Activated naive CD4-positive, alpha-beta T cell (primary cell): ENCODE results near the gene ZNF865.

ENCODE experiments used
- DNase-seq, 4 experiments: peaks; one replicate each; lab custom pipeline; 2025; lab: John Stamatoyannopoulos, UW

Gene ZNF865

DNA sequence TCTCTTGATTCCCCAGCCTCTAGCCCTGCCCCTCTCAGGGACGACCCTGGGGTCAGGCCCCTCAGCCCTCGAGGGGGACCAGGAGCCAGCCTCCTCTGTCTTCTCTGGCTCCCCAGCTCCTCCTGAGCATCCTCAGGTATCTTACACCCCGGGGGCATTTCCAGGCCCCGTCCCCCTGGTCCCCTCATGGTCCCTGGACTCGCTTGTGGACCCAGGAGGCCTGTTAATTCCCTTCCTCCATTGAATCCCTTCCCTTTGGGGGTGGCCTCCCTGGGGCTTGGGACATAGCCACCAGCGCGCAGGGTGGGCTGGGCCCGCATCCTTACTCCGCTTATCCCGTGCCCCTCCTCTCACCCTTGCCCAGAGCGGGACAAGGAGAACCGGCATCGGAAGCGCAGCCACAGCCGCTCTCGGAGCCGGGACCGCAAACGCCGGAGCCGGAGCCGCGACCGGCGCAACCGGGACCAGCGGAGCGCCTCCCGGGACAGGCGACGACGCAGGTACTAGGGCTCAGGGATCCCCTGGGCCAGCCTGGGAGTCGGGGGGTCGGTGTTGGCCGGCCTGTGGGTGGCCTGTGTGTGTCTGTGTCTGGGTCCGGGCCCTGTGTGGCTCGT lies 53.5 kb downstream of the ZNF865 start:
- DNase-seq, result no peak

DNA sequence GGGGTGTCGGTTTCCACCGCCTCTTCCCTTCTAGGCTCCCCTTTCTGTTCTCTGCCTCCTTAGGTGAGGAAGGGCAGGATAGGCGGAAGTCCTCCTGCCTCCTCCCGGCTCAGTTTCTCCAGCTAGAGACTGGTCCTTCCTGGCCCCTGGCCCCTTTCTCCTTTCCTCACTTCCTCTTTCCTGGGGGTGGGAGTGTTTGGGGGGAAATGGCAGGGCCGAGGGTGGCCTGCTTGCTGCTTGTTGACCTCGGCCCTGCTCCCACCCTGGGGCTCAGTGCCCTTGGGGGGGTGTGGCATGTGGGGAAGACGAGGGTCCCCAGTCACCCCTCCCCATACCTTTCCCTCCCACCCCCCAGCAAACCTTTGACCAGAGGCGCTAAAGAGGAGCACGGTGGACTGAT lies 54.4 kb downstream of the ZNF865 start:
- DNase-seq, result no peak

DNA sequence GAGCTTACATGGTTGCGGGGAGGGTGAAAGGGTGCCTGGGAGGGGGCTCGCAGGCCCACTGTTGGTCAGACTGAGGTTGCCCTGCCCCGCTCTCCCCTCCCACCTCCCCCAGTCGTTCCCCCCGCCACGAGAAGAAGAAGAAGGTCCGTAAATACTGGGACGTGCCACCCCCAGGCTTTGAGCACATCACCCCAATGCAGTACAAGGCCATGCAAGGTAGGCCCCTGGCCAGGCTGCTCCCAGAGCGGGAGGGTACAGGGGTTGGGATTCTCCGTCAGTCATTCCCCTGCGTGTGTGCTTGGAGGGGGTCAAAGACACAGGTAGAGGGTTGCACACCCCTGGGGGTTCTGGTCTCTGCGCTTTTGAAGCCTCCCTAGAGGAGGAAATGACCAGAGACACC lies 55.0 kb downstream of the ZNF865 start:
- no peak for DNase-seq

DNA sequence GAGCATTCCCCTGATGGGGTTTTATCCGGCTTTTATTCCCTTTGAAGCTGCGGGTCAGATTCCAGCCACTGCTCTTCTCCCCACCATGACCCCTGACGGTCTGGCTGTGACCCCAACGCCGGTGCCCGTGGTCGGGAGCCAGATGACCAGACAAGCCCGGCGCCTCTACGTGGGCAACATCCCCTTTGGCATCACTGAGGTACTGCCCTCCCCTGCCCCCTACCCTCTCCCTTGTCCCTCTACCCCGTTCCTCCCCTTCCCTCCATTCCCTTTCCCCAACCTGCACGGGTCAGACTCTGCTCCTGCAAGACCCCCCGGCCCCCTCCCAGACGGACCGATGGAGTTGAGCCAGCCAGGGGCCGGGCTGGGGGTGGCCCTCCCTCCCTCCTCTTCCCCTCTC lies 55.5 kb downstream of the ZNF865 start:
- no peak for DNase-seq

DNA sequence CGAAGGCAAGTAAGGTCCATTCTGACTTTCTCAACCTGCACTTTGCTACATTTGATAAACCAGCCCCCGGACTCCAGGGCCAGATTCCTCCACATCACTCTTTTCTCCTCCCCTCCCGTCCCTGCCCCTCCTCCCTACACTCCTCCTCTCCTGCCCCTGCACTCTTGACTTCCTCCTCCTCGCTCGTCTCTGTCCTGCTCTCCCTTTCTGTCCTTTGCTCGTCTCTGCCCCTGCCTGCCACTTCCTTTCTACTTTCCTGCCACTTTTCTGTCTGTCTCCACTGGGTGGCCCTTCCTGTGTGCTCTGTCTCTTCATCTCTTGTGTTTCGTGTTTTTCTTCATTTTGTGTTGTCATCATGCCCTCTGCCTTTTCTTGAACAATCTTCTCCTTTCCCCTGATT lies 56.4 kb downstream of the ZNF865 start:
- DNase-seq, result no peak

DNA sequence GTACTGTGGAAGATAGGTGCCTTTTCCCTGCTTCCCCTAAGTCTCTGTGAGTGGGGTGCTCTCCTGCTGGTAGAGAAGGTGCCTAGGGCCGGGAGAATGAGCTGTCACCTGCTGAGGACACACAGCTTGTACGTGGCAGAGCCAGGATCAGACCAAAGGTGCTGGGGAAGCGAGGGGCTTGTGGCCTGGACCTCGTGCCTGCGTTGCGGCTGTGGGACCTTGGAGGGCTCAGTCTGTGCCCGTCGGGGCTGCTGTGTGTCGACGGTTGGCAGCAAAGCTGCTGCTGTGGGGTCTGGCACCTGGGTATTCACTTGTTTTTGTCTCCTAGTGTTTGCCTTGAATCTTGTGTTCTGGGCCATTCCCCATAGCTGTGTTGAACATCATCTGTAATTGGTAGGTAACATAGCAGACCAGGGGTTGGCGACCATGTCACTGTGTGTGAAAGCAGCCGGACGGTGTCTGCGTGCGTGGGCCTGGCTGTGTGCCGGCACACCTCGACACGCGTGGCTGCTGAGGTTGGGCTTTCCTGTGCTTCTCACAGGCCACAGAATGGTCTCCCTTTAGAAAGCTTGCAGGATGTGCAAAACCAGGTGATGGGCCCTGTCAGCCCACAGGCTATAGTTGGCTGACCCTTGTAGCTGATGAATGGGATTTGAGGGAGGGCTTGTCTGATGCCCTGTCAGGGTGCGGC lies 58.5 kb downstream of the ZNF865 start:
- no peak for DNase-seq

DNA sequence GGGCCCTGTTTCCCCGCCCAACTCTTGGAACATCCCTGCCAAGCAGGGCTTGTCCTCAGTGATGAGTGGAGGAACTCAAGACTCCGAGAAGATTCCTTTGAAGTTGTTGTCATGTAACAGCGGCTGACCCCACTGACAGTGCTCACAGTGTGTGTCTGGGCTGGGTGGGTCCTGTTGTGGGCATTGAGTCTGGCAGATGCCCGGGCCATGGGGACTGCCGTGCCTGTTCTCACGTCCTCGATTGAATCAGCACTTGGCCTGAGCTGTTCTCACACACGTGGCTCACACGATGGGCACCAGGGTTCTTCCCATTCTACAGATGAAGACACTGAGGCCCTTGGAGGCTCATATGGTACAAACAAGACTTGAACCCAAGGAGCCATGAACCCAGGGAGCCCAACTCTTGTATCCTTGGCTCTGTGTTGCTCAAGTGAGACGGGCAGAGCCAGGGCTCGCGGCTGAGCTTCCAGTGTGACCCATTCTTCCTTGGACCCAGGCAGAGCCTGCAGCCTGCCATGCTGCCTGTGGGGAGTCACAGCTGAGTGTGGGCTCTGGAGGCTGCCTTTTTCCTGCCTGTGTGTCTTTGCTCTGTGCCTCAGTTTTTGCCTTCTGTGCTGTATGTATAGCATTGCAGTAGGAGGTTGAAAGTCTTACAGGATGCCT lies 61.0 kb downstream of the ZNF865 start:
- no peak for DNase-seq
